Measurements from ENCODE around the gene KIAA1549. TPM values are rescaled to one million over a fixed set of nuclear protein-coding genes. Genes with fewer than 3 reads are reported as not detected.
"Not testable (repeated sequence)": the region's sequence is repeated elsewhere in the genome, so short reads cannot be mapped to it uniquely, and the experiment has no call there.

Gene KIAA1549
- total RNA-seq, 3 donors from 2014 or later (not counting 1 experiment from before 2014, with no cell fraction given): 0.08 to 0.09 (median 0.09) TPM

DNA sequence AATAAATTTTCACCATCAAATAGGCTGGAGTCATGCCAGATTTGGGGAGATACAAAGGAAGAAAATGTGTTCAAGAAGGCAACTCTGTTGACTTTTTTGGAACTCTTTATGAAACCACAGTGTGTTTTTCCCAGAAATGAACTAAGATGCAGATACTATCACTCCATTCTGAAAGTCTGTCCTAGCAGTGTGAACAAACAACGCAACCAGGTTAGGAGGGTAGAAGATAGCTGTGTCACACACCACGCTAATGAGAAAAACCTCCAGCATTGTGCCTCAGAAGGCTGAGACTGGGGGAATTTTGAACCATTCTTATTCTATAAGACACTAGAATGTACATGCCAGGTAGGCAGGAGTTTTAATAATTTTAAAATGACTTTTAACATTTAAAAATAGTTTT, 167.2 kb downstream of the KIAA1549 start:
- H3K27me3 ChIP-seq (ENCODE audit: control insufficient read depth, insufficient read depth, low read length): no peaks in the 10 kb centered on the region
- no peaks in the 10 kb centered on the region for H3K9me3 ChIP-seq (ENCODE audit: control insufficient read depth, insufficient read depth, low read length)
- H3K36me3 ChIP-seq (ENCODE audit: control insufficient read depth, insufficient read depth, low read length): no peaks in the 10 kb centered on the region
- no peak overlapping the region for H3K4me3 ChIP-seq (ENCODE audit: low read length)
- Mint-ChIP-seq H3K4me1 (no peaks in the 10 kb centered on the region), H3K9me3 (no peaks in the 10 kb centered on the region), H3K27me3 (ENCODE audit: low read depth in 2 of 2) (no peaks in the 10 kb centered on the region), H3K36me3 (no peaks in the 10 kb centered on the region), H3K27ac (no peak overlapping the region), H3K4me3 (no peak overlapping the region)
- intact Hi-C loops (cut with micrococcal nuclease): no loop called here
- ATAC-seq (no peak), DNase-seq (no peak)
- TF ChIP-seq CTCF (IDR thresholded peaks at IDR 0.05): no peak
- H3K4me1 ChIP-seq (ENCODE audit: control insufficient read depth, insufficient read depth, low read length): no peaks in the 10 kb centered on the region
- no peak overlapping the region for H3K27ac ChIP-seq (ENCODE audit: low read length)
- no CpG with 5 or more reads among the region's 2 CpGs for WGBS (ENCODE audit: insufficient coverage)

- H3K4me1 ChIP-seq (ENCODE audit: control insufficient read depth, insufficient read depth, low read length); H3K27me3 Mint-ChIP-seq (ENCODE audit: low read depth in 2 of 2); ATAC-seq; H3K9me3 Mint-ChIP-seq; H3K4me1 Mint-ChIP-seq; H3K27ac ChIP-seq (ENCODE audit: low read length); DNase-seq; intact Hi-C loops (cut with micrococcal nuclease); H3K9me3 ChIP-seq (ENCODE audit: control insufficient read depth, insufficient read depth, low read length); H3K4me3 Mint-ChIP-seq; H3K4me3 ChIP-seq (ENCODE audit: low read length); H3K36me3 Mint-ChIP-seq; H3K36me3 ChIP-seq (ENCODE audit: control insufficient read depth, insufficient read depth, low read length); H3K27ac Mint-ChIP-seq; H3K27me3 ChIP-seq (ENCODE audit: control insufficient read depth, insufficient read depth, low read length): not testable (repeated sequence)
- WGBS (ENCODE audit: insufficient coverage): 78% methylated on average over 1 of the region's 2 CpGs
These were observed 169.9 kb downstream of the KIAA1549 start for GRCh38 chr7:138811327-138811726.

- no peaks in the 10 kb centered on the region for H3K27me3 ChIP-seq (ENCODE audit: control insufficient read depth, insufficient read depth, low read length)
- no peak overlapping the region for H3K4me3 Mint-ChIP-seq
These were observed 171.8 kb downstream of the KIAA1549 start for GRCh38 chr7:138809346-138809745.

DNA sequence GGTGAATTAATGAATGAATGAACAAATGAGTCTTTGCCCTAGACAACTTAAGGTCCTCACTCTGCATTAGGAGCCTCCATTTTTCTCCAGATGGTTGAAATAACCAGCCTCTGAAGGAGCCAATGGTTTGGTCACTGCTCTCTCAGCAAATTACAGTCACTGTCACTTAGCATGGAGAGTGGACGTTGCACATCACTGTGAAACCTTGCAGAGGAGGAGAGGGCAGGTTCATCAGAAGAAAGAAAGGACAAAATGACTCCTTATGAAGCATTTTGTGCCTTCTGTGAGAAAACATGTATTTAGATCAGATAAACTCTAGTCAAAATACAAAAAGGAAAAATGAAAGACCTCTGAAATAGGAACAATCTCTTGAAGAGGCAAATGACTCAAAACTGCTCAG, 176.6 kb downstream of the KIAA1549 start:
- no peak for DNase-seq
- Histone ChIP-seq H3K36me3 (ENCODE audit: control insufficient read depth, insufficient read depth, low read length) (no peaks in the 10 kb centered on the region), H3K9me3 (ENCODE audit: control insufficient read depth, insufficient read depth, low read length) (no peaks in the 10 kb centered on the region), H3K4me3 (ENCODE audit: low read length) (no peak overlapping the region), H3K4me1 (ENCODE audit: control insufficient read depth, insufficient read depth, low read length) (no peaks in the 10 kb centered on the region), H3K27me3 (ENCODE audit: control insufficient read depth, insufficient read depth, low read length) (no peaks in the 10 kb centered on the region), H3K27ac (ENCODE audit: low read length) (no peak overlapping the region)
- H3K36me3 Mint-ChIP-seq: no peaks in the 10 kb centered on the region
- no peaks in the 10 kb centered on the region for H3K9me3 Mint-ChIP-seq
- no peak overlapping the region for H3K4me3 Mint-ChIP-seq
- intact Hi-C loops (cut with micrococcal nuclease): no loop called here
- no peak for TF ChIP-seq CTCF (IDR thresholded peaks at IDR 0.05)
- no peaks in the 10 kb centered on the region for H3K27me3 Mint-ChIP-seq (ENCODE audit: low read depth in 2 of 2)
- no peak for ATAC-seq
- no peak overlapping the region for H3K27ac Mint-ChIP-seq
- no peaks in the 10 kb centered on the region for H3K4me1 Mint-ChIP-seq
- 80% methylated on average over 1 of the region's 1 CpG for WGBS (ENCODE audit: insufficient coverage)

More at GRCh38 chr7:138809346-138809745, 171.8 kb downstream of the KIAA1549 start:
- no peak overlapping the region for H3K4me3 ChIP-seq (ENCODE audit: low read length)
- H3K27ac ChIP-seq (ENCODE audit: low read length): no peak overlapping the region
- DNase-seq: no peak
- no peaks in the 10 kb centered on the region for H3K27me3 Mint-ChIP-seq (ENCODE audit: low read depth in 2 of 2)
- intact Hi-C loops (cut with micrococcal nuclease): no loop called here
- H3K9me3 Mint-ChIP-seq: no peaks in the 10 kb centered on the region
- TF ChIP-seq CTCF (IDR thresholded peaks at IDR 0.05): no peak
- no peaks in the 10 kb centered on the region for H3K36me3 ChIP-seq (ENCODE audit: control insufficient read depth, insufficient read depth, low read length)
- H3K4me1 ChIP-seq (ENCODE audit: control insufficient read depth, insufficient read depth, low read length): no peaks in the 10 kb centered on the region
- H3K36me3 Mint-ChIP-seq: no peaks in the 10 kb centered on the region
- 76% methylated on average over 3 of the region's 4 CpGs for WGBS (ENCODE audit: insufficient coverage)
- no peaks in the 10 kb centered on the region for H3K9me3 ChIP-seq (ENCODE audit: control insufficient read depth, insufficient read depth, low read length)
- no peaks in the 10 kb centered on the region for H3K4me1 Mint-ChIP-seq
- H3K27ac Mint-ChIP-seq: no peak overlapping the region
- no peak for ATAC-seq

All from natural killer cell (primary cell).